A673 (cell line): ENCODE measurements around the gene EPB41L4A.

ENCODE experiments used
- EZH2 ChIP-seq: fragments of 200-600 bp; sonication (generic); IDR thresholded peaks from 2 replicates; pipeline ENCODE4 v1.6.1; 2017; ENCODE audit warnings: borderline replicate concordance, low read depth, mild to moderate bottlenecking, mixed read lengths, antibody characterized with exemption, low read length; ENCODE audit not compliant: poor library complexity, severe bottlenecking
- TF ChIP-seq, protein P1 (sequence below): fragments of 300-800, 200-600 bp; sonication (generic); conservative IDR thresholded peaks from 2 replicates; pipeline ENCODE4 v1.5.1; 2017; ENCODE audit warnings: low read depth, mild to moderate bottlenecking, antibody characterized with exemption, low read length, moderate library complexity, mixed read lengths

DNA sequence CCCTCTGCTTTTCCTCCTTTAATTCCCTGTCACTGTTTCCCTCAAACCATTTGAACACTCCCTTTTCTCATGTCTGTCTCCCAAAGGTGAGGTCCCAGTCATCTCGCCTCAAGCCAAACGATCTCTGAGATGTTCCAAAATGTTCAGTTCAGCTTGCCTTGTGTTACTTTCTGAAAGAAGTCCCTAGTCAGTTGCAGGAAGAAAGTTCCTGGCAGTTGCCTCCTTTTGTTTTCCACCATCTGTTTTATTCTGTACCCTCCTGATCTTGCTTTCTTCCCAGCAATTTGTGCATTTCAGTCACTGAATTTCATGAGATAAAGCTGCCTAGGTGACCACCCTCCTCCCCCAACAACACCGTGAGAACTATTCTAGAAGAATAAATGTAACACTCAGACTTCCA, 277.5 kb downstream of the EPB41L4A start:
- TF ChIP-seq EZH2 = no peak
- TF ChIP-seq, protein P1, sequence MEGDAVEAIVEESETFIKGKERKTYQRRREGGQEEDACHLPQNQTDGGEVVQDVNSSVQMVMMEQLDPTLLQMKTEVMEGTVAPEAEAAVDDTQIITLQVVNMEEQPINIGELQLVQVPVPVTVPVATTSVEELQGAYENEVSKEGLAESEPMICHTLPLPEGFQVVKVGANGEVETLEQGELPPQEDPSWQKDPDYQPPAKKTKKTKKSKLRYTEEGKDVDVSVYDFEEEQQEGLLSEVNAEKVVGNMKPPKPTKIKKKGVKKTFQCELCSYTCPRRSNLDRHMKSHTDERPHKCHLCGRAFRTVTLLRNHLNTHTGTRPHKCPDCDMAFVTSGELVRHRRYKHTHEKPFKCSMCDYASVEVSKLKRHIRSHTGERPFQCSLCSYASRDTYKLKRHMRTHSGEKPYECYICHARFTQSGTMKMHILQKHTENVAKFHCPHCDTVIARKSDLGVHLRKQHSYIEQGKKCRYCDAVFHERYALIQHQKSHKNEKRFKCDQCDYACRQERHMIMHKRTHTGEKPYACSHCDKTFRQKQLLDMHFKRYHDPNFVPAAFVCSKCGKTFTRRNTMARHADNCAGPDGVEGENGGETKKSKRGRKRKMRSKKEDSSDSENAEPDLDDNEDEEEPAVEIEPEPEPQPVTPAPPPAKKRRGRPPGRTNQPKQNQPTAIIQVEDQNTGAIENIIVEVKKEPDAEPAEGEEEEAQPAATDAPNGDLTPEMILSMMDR = no peak
